WTC11 (cell line): ENCODE measurements around the gene OR2A14.

Source experiments
- ELF4 ChIP-seq: sonication (generic); formaldehyde crosslinking; IDR thresholded peaks from 2 replicates; pipeline ENCODE4 v1.8.1; 2022; ENCODE audit warnings: low read depth, mild to moderate bottlenecking, moderate library complexity, missing genetic modification reagents
- MYBL2 ChIP-seq: sonication (generic); formaldehyde crosslinking; IDR thresholded peaks from 2 replicates; pipeline ENCODE4 v1.8.1; 2023; ENCODE audit warnings: mild to moderate bottlenecking, moderate library complexity, missing genetic modification reagents
- NR1H2 ChIP-seq: sonication (generic); formaldehyde crosslinking; IDR thresholded peaks from 2 replicates; pipeline ENCODE4 v1.9.0; 2021; ENCODE audit warnings: mild to moderate bottlenecking, moderate library complexity, missing genetic modification reagents
- RELA ChIP-seq: sonication (generic); formaldehyde crosslinking; IDR thresholded peaks from 2 replicates; pipeline ENCODE4 v1.8.1; 2022; ENCODE audit warnings: missing genetic modification reagents, mild to moderate bottlenecking, borderline replicate concordance
- TP53 ChIP-seq: sonication (generic); formaldehyde crosslinking; IDR thresholded peaks from 2 replicates; pipeline ENCODE4 v1.8.1; 2023; ENCODE audit warnings: mild to moderate bottlenecking, missing genetic modification reagents
- TF ChIP-seq, protein P1 (sequence below): fragments of 200-600 bp; IDR thresholded peaks from 2 replicates; pipeline ENCODE4 v1.8.0; 2022; ENCODE audit warnings: antibody characterized with exemption
- TF ChIP-seq, protein P2 (sequence below): fragments of 250-450 bp; sonication (Bioruptor Pico); IDR thresholded peaks from 2 replicates; pipeline ENCODE4 v1.9.0; 2021; ENCODE audit warnings: mild to moderate bottlenecking
- TF ChIP-seq, protein P3 (sequence below): sonication (generic); formaldehyde crosslinking; IDR thresholded peaks from 2 replicates; pipeline ENCODE4 v1.8.1; 2023; ENCODE audit warnings: mild to moderate bottlenecking, missing genetic modification reagents
- TF ChIP-seq, protein P4 (sequence below): sonication (generic); formaldehyde crosslinking; IDR thresholded peaks from 2 replicates; pipeline ENCODE4 v1.8.1; 2023; ENCODE audit warnings: mild to moderate bottlenecking, missing genetic modification reagents
- TF ChIP-seq, protein P5 (sequence below): sonication (generic); formaldehyde crosslinking; IDR thresholded peaks from 2 replicates; pipeline ENCODE4 v1.8.1; 2023; ENCODE audit warnings: mild to moderate bottlenecking, missing genetic modification reagents, moderate library complexity

DNA sequence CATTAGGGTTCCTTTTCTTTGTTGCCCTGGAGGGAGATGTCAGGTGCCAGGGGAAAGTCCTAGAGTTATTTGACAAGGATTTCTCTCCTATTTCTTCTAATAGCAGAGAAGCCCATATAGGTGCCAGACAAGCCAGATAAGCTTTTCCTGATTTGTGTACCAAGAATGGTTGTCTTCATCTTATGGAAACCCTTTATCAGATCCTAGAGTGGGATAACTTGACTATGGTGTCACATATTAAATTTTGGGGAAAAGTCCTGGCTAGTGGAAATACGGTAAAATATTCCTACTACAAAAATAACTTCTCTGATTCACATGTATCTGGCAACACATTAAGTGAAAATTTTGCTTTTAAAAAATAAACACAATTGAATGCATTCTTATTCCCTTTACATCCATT, 35.7 kb upstream of the OR2A14 start:
- TF ChIP-seq, protein P1, sequence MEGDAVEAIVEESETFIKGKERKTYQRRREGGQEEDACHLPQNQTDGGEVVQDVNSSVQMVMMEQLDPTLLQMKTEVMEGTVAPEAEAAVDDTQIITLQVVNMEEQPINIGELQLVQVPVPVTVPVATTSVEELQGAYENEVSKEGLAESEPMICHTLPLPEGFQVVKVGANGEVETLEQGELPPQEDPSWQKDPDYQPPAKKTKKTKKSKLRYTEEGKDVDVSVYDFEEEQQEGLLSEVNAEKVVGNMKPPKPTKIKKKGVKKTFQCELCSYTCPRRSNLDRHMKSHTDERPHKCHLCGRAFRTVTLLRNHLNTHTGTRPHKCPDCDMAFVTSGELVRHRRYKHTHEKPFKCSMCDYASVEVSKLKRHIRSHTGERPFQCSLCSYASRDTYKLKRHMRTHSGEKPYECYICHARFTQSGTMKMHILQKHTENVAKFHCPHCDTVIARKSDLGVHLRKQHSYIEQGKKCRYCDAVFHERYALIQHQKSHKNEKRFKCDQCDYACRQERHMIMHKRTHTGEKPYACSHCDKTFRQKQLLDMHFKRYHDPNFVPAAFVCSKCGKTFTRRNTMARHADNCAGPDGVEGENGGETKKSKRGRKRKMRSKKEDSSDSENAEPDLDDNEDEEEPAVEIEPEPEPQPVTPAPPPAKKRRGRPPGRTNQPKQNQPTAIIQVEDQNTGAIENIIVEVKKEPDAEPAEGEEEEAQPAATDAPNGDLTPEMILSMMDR, result no peak
- TF ChIP-seq, protein P2, sequence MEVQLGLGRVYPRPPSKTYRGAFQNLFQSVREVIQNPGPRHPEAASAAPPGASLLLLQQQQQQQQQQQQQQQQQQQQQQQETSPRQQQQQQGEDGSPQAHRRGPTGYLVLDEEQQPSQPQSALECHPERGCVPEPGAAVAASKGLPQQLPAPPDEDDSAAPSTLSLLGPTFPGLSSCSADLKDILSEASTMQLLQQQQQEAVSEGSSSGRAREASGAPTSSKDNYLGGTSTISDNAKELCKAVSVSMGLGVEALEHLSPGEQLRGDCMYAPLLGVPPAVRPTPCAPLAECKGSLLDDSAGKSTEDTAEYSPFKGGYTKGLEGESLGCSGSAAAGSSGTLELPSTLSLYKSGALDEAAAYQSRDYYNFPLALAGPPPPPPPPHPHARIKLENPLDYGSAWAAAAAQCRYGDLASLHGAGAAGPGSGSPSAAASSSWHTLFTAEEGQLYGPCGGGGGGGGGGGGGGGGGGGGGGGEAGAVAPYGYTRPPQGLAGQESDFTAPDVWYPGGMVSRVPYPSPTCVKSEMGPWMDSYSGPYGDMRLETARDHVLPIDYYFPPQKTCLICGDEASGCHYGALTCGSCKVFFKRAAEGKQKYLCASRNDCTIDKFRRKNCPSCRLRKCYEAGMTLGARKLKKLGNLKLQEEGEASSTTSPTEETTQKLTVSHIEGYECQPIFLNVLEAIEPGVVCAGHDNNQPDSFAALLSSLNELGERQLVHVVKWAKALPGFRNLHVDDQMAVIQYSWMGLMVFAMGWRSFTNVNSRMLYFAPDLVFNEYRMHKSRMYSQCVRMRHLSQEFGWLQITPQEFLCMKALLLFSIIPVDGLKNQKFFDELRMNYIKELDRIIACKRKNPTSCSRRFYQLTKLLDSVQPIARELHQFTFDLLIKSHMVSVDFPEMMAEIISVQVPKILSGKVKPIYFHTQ (CRISPR knock-in tag), result no peak
- no peak for TF ChIP-seq RELA (CRISPR knock-in tag)
- TF ChIP-seq, protein P3, sequence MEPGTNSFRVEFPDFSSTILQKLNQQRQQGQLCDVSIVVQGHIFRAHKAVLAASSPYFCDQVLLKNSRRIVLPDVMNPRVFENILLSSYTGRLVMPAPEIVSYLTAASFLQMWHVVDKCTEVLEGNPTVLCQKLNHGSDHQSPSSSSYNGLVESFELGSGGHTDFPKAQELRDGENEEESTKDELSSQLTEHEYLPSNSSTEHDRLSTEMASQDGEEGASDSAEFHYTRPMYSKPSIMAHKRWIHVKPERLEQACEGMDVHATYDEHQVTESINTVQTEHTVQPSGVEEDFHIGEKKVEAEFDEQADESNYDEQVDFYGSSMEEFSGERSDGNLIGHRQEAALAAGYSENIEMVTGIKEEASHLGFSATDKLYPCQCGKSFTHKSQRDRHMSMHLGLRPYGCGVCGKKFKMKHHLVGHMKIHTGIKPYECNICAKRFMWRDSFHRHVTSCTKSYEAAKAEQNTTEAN (CRISPR knock-in tag), result no peak
- TF ChIP-seq ELF4 (CRISPR knock-in tag), result no peak
- TF ChIP-seq MYBL2 (CRISPR knock-in tag), result no peak
- TF ChIP-seq TP53 (CRISPR knock-in tag), result no peak
- TF ChIP-seq, protein P4, sequence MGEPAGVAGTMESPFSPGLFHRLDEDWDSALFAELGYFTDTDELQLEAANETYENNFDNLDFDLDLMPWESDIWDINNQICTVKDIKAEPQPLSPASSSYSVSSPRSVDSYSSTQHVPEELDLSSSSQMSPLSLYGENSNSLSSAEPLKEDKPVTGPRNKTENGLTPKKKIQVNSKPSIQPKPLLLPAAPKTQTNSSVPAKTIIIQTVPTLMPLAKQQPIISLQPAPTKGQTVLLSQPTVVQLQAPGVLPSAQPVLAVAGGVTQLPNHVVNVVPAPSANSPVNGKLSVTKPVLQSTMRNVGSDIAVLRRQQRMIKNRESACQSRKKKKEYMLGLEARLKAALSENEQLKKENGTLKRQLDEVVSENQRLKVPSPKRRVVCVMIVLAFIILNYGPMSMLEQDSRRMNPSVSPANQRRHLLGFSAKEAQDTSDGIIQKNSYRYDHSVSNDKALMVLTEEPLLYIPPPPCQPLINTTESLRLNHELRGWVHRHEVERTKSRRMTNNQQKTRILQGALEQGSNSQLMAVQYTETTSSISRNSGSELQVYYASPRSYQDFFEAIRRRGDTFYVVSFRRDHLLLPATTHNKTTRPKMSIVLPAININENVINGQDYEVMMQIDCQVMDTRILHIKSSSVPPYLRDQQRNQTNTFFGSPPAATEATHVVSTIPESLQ, result no peak
- TF ChIP-seq NR1H2 (CRISPR knock-in tag), result no peak
- TF ChIP-seq, protein P5, sequence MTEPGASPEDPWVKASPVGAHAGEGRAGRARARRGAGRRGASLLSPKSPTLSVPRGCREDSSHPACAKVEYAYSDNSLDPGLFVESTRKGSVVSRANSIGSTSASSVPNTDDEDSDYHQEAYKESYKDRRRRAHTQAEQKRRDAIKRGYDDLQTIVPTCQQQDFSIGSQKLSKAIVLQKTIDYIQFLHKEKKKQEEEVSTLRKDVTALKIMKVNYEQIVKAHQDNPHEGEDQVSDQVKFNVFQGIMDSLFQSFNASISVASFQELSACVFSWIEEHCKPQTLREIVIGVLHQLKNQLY (CRISPR knock-in tag), result no peak
